NOMO-1 treated with dmso at 0.1 percent for 144 hours (cell line): ENCODE data around the gene ROBO1.

ENCODE experiments used
- DNase-seq: peaks from one replicate; lab custom pipeline; 2025; ENCODE audit not compliant: unreplicated experiment; lab: John Stamatoyannopoulos, UW

The ROBO1 gene

GRCh38 chr3:79478620-79479019 lies 289.2 kb downstream of the ROBO1 start:
- DNase-seq, result no peak

DNA sequence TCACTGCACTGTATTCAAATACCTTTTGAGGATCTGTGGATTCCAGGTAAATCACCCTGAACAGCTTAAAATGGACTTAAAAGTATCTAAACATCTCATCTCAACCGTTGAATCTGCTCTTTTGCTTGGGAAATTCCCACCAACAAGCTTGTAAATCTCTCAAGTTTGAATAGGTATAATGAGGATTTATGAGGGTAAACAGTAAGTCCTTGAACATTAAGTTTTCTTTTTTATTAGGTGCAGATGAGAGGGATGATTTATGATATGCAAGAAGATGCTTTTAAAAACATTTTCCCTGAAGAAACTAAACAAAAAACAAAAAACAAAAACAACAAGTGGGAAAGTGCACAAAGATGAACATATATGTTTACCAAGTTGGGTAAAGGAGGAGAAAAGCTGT lies 290.6 kb downstream of the ROBO1 start:
- DNase-seq, result no peak

DNA sequence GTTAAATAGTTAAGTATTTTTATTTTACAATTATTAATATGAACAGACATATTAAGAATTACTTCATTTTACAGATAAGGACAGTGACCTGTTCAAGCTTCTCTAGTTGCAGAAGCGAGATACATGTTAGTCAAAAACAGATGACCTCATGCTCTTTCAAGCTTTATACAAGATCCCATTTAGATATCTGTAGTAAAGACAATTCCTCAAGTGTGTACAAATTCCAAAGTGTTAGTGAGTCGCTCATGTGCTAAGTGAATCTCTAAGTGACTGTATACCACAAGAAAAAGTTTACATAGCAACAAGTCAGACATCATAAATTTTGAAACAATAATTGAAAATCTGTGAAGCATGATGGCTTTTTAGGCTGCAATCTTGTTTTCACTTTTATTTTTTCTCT lies 293.8 kb downstream of the ROBO1 start:
- DNase-seq, result no peak

GRCh38 chr3:79467721-79468120 lies 300.1 kb downstream of the ROBO1 start:
- no peak for DNase-seq

DNA sequence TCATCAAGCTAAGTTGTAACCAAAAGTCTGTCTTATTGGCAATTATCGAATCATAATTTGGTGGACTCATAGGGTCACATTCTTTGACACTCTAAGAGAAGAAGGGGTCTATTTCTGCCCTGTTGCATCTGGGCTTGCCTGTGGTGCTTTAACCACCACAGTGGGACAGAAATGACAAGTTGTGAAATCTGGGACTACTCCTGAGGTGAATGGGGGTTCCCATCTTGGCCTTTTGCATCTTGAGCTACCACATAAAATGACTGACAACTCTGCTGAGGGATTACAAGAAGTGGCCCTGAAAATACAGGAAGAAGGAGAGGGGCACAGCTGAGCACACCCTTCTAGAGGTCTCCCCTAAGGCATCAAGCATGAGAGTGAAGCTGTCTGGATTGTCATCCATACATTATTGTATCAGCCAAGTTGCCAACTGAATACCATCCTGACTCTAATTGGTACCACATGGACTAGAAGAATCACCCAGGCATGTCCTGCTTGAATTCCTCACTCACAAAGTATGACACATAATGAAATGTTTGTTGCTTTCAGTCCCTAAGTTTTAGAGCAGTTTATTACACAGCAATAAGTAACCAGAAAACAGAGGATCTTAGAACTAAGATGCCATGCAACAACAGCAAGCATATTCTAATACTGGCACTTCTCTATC lies 306.5 kb downstream of the ROBO1 start:
- DNase-seq, result no peak

DNA sequence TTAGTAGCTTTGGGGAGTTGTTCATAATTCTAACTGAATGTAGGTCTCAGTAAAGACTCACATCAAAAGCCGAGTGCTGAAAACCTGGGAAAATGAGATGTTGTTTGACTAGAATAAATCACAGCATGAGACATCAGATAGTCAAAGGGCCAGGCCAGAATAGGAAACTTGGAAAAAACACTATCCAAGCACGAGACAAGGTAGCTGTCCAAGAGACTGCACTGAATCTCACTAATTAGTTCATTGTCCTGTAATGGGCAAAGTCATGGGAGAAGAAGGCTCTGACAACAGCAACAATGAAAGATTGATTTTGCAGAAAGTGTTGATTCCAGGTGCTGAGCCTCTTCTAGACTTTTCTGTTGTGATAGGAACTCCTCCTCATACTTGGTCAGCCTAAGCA lies 314.2 kb downstream of the ROBO1 start:
- DNase-seq, result no peak

DNA sequence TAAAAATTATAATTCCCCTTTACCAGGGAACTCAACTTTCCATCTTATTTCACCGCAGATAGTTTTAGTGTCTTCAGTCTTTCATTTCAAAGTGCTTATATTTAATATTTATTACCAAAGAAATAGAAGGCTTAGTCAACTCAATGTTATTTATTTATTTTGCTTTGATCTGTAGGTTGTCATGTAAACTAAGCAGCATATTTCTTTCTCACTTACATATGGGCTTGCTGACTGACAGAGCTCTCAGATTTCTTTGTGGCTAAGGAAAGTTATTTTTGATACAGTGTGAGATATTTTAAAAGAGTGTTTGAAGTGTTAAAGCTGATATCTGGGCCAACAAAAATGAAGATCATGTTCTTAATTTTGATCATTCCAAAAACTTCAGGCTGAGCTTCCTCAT lies 331.4 kb downstream of the ROBO1 start:
- DNase-seq, result no peak

- no peak for DNase-seq
Observed at GRCh38 chr3:79427081-79427480, 340.7 kb downstream of the ROBO1 start.

DNA sequence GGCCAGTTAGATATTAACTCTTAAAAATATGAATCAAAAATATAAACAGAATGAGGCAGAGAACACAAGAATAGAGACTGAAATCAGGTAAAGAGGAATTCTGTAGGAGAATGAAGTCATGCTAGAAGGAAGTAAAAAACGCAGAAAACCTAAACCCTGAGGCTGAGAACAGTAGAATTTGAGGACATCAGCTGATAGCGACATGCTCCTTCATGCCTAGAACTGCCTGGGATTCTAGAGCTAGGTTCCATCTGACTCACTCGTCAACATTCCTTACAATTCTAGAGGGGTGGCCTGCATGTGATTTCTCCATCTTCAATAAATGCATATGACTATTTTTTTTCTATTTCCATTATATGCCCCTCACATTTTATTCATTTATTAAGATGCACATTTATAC lies 343.0 kb downstream of the ROBO1 start:
- DNase-seq, result no peak

- DNase-seq, result no peak
Observed at GRCh38 chr3:79423417-79423816, 344.4 kb downstream of the ROBO1 start.

DNA sequence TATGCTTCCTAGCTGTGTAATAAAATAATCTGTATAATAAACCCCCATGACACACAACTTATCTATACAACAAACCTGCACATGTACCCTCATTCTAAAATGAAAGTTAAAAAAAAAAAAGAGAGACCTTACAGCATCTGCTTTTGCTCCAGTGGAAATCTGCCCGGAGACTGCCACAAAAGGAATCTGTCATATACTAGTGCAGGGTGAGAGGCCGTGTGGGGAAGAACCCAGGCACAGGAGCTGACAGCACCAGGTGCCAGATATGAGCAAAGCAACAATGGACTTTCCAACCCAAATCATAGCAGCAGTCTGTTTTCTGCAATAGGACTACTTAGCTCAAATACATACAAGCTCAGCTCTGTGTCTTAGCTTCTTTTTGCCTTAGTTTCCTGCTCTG lies 346.5 kb downstream of the ROBO1 start:
- DNase-seq, result no peak

DNA sequence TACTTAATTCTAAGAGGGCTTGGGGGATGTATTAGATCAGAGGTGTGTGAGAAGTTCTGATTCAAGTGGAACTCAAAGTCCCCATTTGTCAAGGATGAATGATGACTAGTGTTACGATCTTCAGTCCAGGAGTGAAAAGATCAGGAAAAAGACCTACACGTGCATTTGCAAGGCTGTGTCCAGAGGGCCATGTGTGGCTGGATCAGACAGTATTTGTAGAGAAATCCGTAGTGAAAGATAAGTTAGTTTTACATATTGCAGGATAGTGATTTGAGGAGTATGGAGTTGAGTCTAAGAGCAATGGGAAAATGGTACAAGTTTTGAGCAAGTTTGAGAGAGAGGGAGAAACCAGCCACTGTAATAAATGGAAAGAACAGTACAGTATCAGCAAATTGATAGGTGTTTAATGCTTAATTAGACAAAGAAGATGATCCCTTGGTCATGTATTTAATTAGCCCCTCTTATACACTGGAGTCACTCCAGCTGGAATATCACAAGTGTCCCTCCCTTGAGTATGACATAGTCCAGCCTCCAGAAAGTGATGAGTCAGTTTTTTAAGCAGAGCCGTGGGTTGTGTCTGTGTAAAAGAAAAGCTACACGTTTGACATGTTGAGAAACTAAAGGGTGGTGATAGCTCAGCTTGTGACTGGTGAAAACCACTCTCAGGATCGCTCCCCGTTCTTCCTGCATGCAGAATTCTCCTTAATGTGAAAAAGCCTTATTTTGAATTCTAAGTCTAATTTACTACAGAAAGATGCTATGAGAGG lies 348.8 kb downstream of the ROBO1 start:
- no peak for DNase-seq

- no peak for DNase-seq
Observed at GRCh38 chr3:79415356-79415755, 352.4 kb downstream of the ROBO1 start.

DNA sequence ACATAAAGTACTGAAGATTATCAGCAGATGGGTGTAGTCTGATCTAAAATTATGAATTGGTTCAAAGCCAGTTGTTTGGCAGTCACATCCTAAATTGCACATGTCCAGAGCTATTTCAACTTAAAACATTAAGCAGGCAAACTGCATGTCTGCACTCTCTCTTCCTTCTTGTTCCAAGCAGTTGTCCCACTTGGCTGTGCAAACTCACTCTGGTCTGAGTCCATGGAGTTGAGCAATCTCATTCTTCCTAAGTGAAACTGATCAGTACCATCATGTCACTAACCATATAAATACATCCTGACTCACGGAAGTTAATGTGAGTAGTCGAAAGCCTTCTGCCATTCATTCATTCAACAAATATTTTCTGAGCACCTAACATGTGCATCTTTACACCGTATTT lies 353.0 kb downstream of the ROBO1 start:
- no peak for DNase-seq

DNA sequence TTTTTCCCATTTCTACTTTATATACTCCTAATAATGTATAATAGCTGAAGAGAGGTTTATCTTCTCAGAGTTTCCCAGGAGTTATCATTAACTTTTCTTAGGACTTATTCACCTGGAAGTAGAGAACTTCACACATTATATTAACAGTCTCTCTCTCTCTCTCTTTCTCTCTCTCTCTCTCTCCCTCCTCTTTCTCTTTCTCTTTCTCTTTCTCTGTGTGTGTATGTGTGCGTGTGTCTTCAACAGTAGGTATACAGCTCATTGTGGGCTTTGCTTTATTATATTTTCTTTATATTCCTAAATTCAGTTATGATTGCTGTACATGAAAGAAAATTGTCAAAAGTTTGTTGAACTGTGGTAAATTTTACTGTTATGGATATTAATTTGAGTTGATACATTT lies 353.8 kb downstream of the ROBO1 start:
- no peak for DNase-seq

DNA sequence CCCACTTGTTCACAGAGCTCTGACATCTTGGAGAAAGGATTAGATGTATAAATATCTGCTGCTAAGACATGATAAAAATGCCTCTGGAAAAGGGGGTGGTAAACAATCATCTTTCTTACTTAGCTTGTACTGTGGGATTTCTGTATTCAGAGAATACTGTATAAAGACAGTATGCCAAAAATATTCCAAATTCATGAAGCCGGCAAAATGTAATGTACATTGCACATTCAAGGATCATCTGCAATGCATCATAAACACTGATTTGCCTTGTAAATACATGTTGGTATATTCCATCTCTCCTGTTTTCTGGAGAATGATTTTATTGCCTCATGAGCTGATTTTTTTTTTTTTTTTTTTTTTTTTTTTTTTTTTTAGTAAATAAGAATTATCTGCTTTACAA lies 355.3 kb downstream of the ROBO1 start:
- DNase-seq, result no peak

DNA sequence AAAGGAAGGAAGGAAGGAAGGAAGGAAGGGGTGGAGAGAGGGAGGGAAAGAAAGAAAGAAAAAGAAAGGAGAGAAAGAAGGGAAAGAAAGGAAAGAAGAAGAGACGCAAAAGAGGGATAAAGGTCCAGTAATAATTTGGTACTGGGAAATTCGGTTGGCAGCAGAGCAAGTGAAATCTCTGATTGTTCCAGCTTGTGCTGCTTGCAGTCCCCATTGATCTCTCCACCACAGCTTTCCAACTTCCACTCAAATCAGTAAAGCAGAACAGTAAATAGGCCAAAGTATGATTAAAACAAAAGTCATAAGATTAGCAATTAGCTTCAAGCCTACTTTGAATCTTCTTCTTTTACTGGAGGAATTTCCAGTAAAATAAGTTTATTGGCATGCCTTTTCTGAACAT lies 357.2 kb downstream of the ROBO1 start:
- no peak for DNase-seq

DNA sequence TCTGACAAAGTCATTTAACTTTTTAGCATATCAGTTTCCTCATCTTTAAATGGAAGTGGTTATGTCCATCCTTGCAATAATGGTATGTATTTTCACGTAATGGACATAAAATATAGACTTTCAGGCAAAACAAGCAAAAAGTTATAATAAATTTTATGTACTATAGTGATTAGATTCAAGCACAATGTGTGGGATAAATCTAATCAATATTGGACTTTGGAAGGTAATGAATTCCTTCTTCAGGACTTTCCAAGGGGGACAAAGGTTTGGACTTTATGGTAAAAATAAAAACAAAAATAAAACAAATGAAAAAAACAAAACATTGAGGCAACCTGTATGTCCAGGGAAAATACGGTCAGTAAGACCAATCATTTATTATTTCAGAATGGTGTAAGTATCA lies 357.7 kb downstream of the ROBO1 start:
- no peak for DNase-seq

GRCh38 chr3:79406175-79406574 lies 361.6 kb downstream of the ROBO1 start:
- DNase-seq, result no peak

DNA sequence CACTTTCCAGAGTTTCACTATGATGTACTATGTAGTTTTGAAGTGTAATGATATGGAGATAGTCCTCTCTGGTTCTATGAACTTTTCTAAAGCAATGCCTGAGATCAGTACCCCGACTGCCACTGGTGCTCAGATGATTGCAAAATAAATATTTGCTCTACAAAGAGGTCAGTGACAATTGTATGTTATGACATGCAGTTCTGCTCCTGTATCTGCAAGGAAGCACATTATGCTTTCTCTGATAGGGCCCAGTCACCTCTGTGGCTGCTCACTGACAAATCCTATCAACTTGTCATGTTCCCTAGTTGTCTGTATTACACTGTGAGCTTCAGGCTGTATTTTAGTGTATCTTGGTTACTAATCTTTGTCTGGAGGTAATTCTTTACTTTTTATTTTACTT lies 362.6 kb downstream of the ROBO1 start:
- no peak for DNase-seq

GRCh38 chr3:79396595-79396994 lies 371.2 kb downstream of the ROBO1 start:
- no peak for DNase-seq

DNA sequence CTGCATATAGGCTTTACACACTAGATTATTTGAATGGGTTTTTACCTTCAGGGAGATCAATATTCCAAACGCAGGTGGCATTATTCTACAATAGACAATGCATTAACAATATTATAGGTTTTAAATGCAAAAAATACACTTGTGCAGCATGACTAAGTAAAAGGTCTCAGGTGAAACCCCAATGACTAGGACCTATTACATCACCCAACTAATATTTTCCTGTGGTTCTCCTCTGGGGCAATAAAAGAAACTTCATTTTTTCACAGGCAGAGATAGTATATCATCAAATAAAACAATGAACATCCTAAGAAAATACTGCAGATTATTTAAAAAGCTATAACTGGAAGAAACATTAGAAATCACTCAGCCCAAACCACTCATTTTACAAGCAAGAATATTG lies 375.3 kb downstream of the ROBO1 start:
- DNase-seq, result no peak

- DNase-seq, result no peak
Observed at GRCh38 chr3:79390352-79390751, 377.4 kb downstream of the ROBO1 start.
